GM18867 (cell line): Measurements from ENCODE around the gene ALLC.

Source experiments
- ATAC-seq: cut with Tn5 transposase; IDR thresholded peaks from one replicate; pipeline ENCODE4 v1.9.1; 2021; ENCODE audit warnings: mild to moderate bottlenecking, moderate library complexity; ENCODE audit not compliant: unreplicated experiment

ALLC gene

GRCh38 chr2:3674066-3674845 lies 16.3 kb downstream of the ALLC start:
- no peak for ATAC-seq

- ATAC-seq = no peak
Measured at GRCh38 chr2:3675687-3676086, 17.7 kb downstream of the ALLC start.

- ATAC-seq = no peak
Measured at GRCh38 chr2:3677436-3677835, 19.4 kb downstream of the ALLC start.

- ATAC-seq = no peak
Measured at GRCh38 chr2:3678212-3678611, 20.2 kb downstream of the ALLC start.

GRCh38 chr2:3679180-3679579 lies 21.2 kb downstream of the ALLC start:
- no peak for ATAC-seq

- ATAC-seq = no peak
Measured at GRCh38 chr2:3679616-3680393, 21.8 kb downstream of the ALLC start.

- no peak for ATAC-seq
Measured at GRCh38 chr2:3680548-3681345, 22.7 kb downstream of the ALLC start.

GRCh38 chr2:3681625-3682024 lies 23.6 kb downstream of the ALLC start:
- no peak for ATAC-seq

GRCh38 chr2:3682811-3683210 lies 24.8 kb downstream of the ALLC start:
- ATAC-seq = no peak

- ATAC-seq = no peak
Measured at GRCh38 chr2:3683748-3684454, 25.9 kb downstream of the ALLC start.

GRCh38 chr2:3689998-3690748 lies 32.2 kb downstream of the ALLC start:
- ATAC-seq = no peak

GRCh38 chr2:3692375-3692774 lies 34.4 kb downstream of the ALLC start:
- ATAC-seq = no peak

- no peak for ATAC-seq
Measured at GRCh38 chr2:3696545-3696944, 38.5 kb downstream of the ALLC start.

GRCh38 chr2:3701071-3701470 lies 43.1 kb downstream of the ALLC start:
- no peak for ATAC-seq

GRCh38 chr2:3703236-3703756 lies 45.3 kb downstream of the ALLC start, which contains the start of gene DCDC2C:
DCDC2C (plus strand) TSS chr2:3703575; CDS start chr2:3703752, 177 bp downstream.
- no peak for ATAC-seq

GRCh38 chr2:3703757-3704355 lies 45.9 kb downstream of the ALLC start:
- ATAC-seq = no peak

- no peak for ATAC-seq
Measured at GRCh38 chr2:3704692-3705091, 46.7 kb downstream of the ALLC start.

- no peak for ATAC-seq
Measured at GRCh38 chr2:3705782-3706181, 47.8 kb downstream of the ALLC start.

- no peak for ATAC-seq
Measured at GRCh38 chr2:3706892-3707291, 48.9 kb downstream of the ALLC start.
